IPS DF 6.9 (cell line): ENCODE data around the gene MB21D2.

Source experiments
- DNase-seq: peaks from one replicate; pipeline ENCODE4 v3.0.0-alpha.2; 2013; ENCODE audit warnings: low read depth, low spot score
- H3K27ac ChIP-seq: one replicate; pipeline ENCODE4 v1.5.1; 2013; ENCODE audit warnings: low read length, control low read depth
- H3K27me3 ChIP-seq: 2 replicates; pipeline ENCODE4 v1.6.1; 2013; ENCODE audit warnings: mild to moderate bottlenecking, low read length; ENCODE audit not compliant: control insufficient read depth, insufficient read depth
- H3K36me3 ChIP-seq: 2 replicates; pipeline ENCODE4 v1.6.1; 2013; ENCODE audit warnings: low read length; ENCODE audit not compliant: control insufficient read depth, insufficient read depth
- H3K4me1 ChIP-seq: 2 replicates; pipeline ENCODE4 v1.6.1; 2013; ENCODE audit warnings: low read length; ENCODE audit not compliant: control insufficient read depth, insufficient read depth
- H3K4me3 ChIP-seq: 2 replicates; pipeline ENCODE4 v1.5.1; 2013; ENCODE audit warnings: mild to moderate bottlenecking, low read length
- H3K9me3 ChIP-seq: 2 replicates; pipeline ENCODE4 v1.6.1; 2013; ENCODE audit warnings: low read length, inconsistent platforms; ENCODE audit not compliant: control insufficient read depth, insufficient read depth
- WGBS: extraction: QIAGEN DNeasy Blood & Tissue Kit; methylation state at CpG from one replicate; pipeline ENCODE4 v1.1.7; 2013; ENCODE audit warnings: mixed read lengths, missing lambda C conversion rate; ENCODE audit not compliant: insufficient read length, insufficient coverage; 5-methylcytosine and 5-hydroxymethylcytosine counted together

MB21D2 gene

GRCh38 chr3:192896208-192896607, 21.4 kb downstream of the MB21D2 start:
- H3K4me1 ChIP-seq: peaks cover 7% of the 10 kb centered on the region
- no peak for DNase-seq

GRCh38 chr3:192894676-192895075, 23.0 kb downstream of the MB21D2 start:
- Histone ChIP-seq H3K36me3 (no peaks in the 10 kb centered on the region), H3K9me3 (no peaks in the 10 kb centered on the region), H3K4me3 (no peak overlapping the region), H3K27me3 (no peaks in the 10 kb centered on the region), H3K27ac (no peak overlapping the region), H3K4me1 (peaks cover 7% of the 10 kb centered on the region)
- DNase-seq: no peak
- no CpG with 5 or more reads among the region's 5 CpGs for WGBS

More at GRCh38 chr3:192896208-192896607, 21.4 kb downstream of the MB21D2 start:
- H3K27ac ChIP-seq: no peak overlapping the region
- H3K9me3 ChIP-seq: no peaks in the 10 kb centered on the region
- no CpG with 5 or more reads among the region's 5 CpGs for WGBS
- no peak overlapping the region for H3K4me3 ChIP-seq
- no peaks in the 10 kb centered on the region for H3K27me3 ChIP-seq
- H3K36me3 ChIP-seq: no peaks in the 10 kb centered on the region

GRCh38 chr3:192892981-192893700, 24.5 kb downstream of the MB21D2 start:
- no peaks in the 10 kb centered on the region for H3K27me3 ChIP-seq
- WGBS: no CpG with 5 or more reads among the region's 13 CpGs
- no peak overlapping the region for H3K4me3 ChIP-seq
- no peak overlapping the region for H3K27ac ChIP-seq
- H3K4me1 ChIP-seq: peaks cover 10% of the 10 kb centered on the region
- no peaks in the 10 kb centered on the region for H3K36me3 ChIP-seq
- no peak for DNase-seq
- H3K9me3 ChIP-seq: no peaks in the 10 kb centered on the region

- H3K4me1 ChIP-seq: peaks cover 10% of the 10 kb centered on the region
- no peaks in the 10 kb centered on the region for H3K27me3 ChIP-seq
These were observed 27.0 kb downstream of the MB21D2 start for GRCh38 chr3:192890347-192891335.

GRCh38 chr3:192889679-192890078, 28.0 kb downstream of the MB21D2 start:
- H3K36me3 ChIP-seq: no peaks in the 10 kb centered on the region
- H3K4me1 ChIP-seq: peaks cover 10% of the 10 kb centered on the region
- H3K9me3 ChIP-seq: no peaks in the 10 kb centered on the region
- H3K27ac ChIP-seq: no peak overlapping the region
- DNase-seq: no peak
- no peaks in the 10 kb centered on the region for H3K27me3 ChIP-seq
- no peak overlapping the region for H3K4me3 ChIP-seq
- WGBS: no CpG with 5 or more reads among the region's 3 CpGs

More at GRCh38 chr3:192890347-192891335, 27.0 kb downstream of the MB21D2 start:
- no peak overlapping the region for H3K4me3 ChIP-seq
- no peak overlapping the region for H3K27ac ChIP-seq
- no peaks in the 10 kb centered on the region for H3K9me3 ChIP-seq
- H3K36me3 ChIP-seq: no peaks in the 10 kb centered on the region
- no peak for DNase-seq
- no CpG with 5 or more reads among the region's 13 CpGs for WGBS

GRCh38 chr3:192888190-192888589, 29.5 kb downstream of the MB21D2 start:
- no peaks in the 10 kb centered on the region for H3K36me3 ChIP-seq
- no peaks in the 10 kb centered on the region for H3K27me3 ChIP-seq
- H3K4me1 ChIP-seq: peaks cover 7% of the 10 kb centered on the region
- no peak overlapping the region for H3K27ac ChIP-seq
- no peak for DNase-seq
- H3K4me3 ChIP-seq: no peak overlapping the region
- no peaks in the 10 kb centered on the region for H3K9me3 ChIP-seq
- no CpG with 5 or more reads among the region's 5 CpGs for WGBS

- Histone ChIP-seq H3K4me3 (no peak overlapping the region), H3K27me3 (no peaks in the 10 kb centered on the region), H3K27ac (no peak overlapping the region), H3K9me3 (no peaks in the 10 kb centered on the region), H3K36me3 (no peaks in the 10 kb centered on the region), H3K4me1 (peaks cover 4% of the 10 kb centered on the region)
- no peak for DNase-seq
- no CpG with 5 or more reads among the region's 7 CpGs for WGBS
These were observed 30.0 kb downstream of the MB21D2 start for GRCh38 chr3:192887701-192888100.

- WGBS: no CpG with 5 or more reads among the region's 9 CpGs
- Histone ChIP-seq H3K27ac (no peak overlapping the region), H3K27me3 (no peaks in the 10 kb centered on the region), H3K9me3 (no peaks in the 10 kb centered on the region), H3K4me3 (no peak overlapping the region), H3K4me1 (peaks cover 4% of the 10 kb centered on the region), H3K36me3 (no peaks in the 10 kb centered on the region)
- DNase-seq: no peak
These were observed 30.6 kb downstream of the MB21D2 start for GRCh38 chr3:192887047-192887446.

- no peak for DNase-seq
- no peak overlapping the region for H3K27ac ChIP-seq
- H3K9me3 ChIP-seq: no peaks in the 10 kb centered on the region
- no peak overlapping the region for H3K4me3 ChIP-seq
- peaks cover 3% of the 10 kb centered on the region; the same call in 1 of the 2 replicates for H3K4me1 ChIP-seq
- no CpG with 5 or more reads among the region's 8 CpGs for WGBS
- H3K27me3 ChIP-seq: no peaks in the 10 kb centered on the region
- no peaks in the 10 kb centered on the region for H3K36me3 ChIP-seq
These were observed 32.6 kb downstream of the MB21D2 start for GRCh38 chr3:192884777-192885773.
